Fibroblast of lung (primary cell): ENCODE data around the gene ARHGEF10L. TPM values are rescaled to one million over a fixed set of nuclear protein-coding genes. Genes with fewer than 3 reads are reported as not detected.
"Not testable (repeated sequence)": the region's sequence is repeated elsewhere in the genome, so short reads cannot be mapped to it uniquely, and the experiment has no call there.

Experiments used
- DNase-seq, 2 donors: peaks; one replicate each; pipeline versions ENCODE4 v3.0.0 to v3.0.0-alpha.2; 2010; ENCODE audit warnings: low read depth in 2 of 2
- H2AFZ ChIP-seq: 2 replicates; pipeline ENCODE4 v1.5.1; 2012; ENCODE audit warnings: low read length, control low read depth, inconsistent platforms
- H3K27ac ChIP-seq: 2 replicates; pipeline ENCODE4 v1.5.1; 2011; ENCODE audit warnings: low read length, control low read depth; ENCODE audit not compliant: insufficient read depth
- H3K27me3 ChIP-seq: 2 replicates; pipeline ENCODE4 v1.5.1; 2011; ENCODE audit warnings: mild to moderate bottlenecking, low read length; ENCODE audit not compliant: control insufficient read depth, insufficient read depth
- H3K36me3 ChIP-seq: 2 replicates; pipeline ENCODE4 v1.5.1; 2011; ENCODE audit warnings: low read length; ENCODE audit not compliant: control insufficient read depth, insufficient read depth
- H3K4me1 ChIP-seq: 2 replicates; pipeline ENCODE4 v1.5.1; 2011; ENCODE audit warnings: low read length; ENCODE audit not compliant: control insufficient read depth, insufficient read depth; ENCODE audit errors: extremely low read depth
- H3K4me2 ChIP-seq: 2 replicates; pipeline ENCODE4 v1.5.1; 2011; ENCODE audit warnings: low read length, control low read depth; ENCODE audit not compliant: insufficient read depth; ENCODE audit errors: extremely low read depth
- H3K4me3 ChIP-seq, 4 experiments: fragments of 200-600 bp in 1 of 4; sonication (generic) in 1 of 4; replicated peaks in 1 of 4; 2 replicates each; pipeline ENCODE4 v1.5.1; 2011 to 2016; ENCODE audit warnings: low read length in 4 of 4, low read depth in 3 of 4, mild to moderate bottlenecking in 3 of 4, control low read depth in 2 of 4, inconsistent platforms in 1 of 4, mixed read lengths in 1 of 4; ENCODE audit not compliant: insufficient read depth in 1 of 4; ENCODE audit errors: control extremely low read depth in 1 of 4
- H3K79me2 ChIP-seq: 2 replicates; pipeline ENCODE4 v1.5.1; 2012; ENCODE audit warnings: mild to moderate bottlenecking, low read length, inconsistent platforms; ENCODE audit not compliant: control insufficient read depth, insufficient read depth
- H3K9ac ChIP-seq: 2 replicates; pipeline ENCODE4 v1.5.1; 2011; ENCODE audit warnings: mild to moderate bottlenecking, low read length, control low read depth; ENCODE audit not compliant: insufficient read depth
- H3K9me3 ChIP-seq: 2 replicates; pipeline ENCODE4 v1.5.1; 2012; ENCODE audit warnings: low read depth, low read length; ENCODE audit not compliant: control insufficient read depth, insufficient read depth
- H4K20me1 ChIP-seq: 2 replicates; pipeline ENCODE4 v1.5.1; 2011; ENCODE audit warnings: low read length; ENCODE audit not compliant: control insufficient read depth, insufficient read depth; ENCODE audit errors: extremely low read depth
- CTCF ChIP-seq, 2 donors: IDR thresholded peaks in 1 of 2; conservative IDR thresholded peaks in 1 of 2; 1 replicate in 1 of 2; 2 replicates in 1 of 2; pipeline ENCODE4 v1.5.1; 2011 to 2012; ENCODE audit warnings: low read length in 2 of 2, control low read depth in 1 of 2, inconsistent platforms in 1 of 2, low read depth in 1 of 2, mild to moderate bottlenecking in 1 of 2
- EZH2 ChIP-seq: IDR thresholded peaks from 2 replicates; pipeline ENCODE4 v1.5.1; 2012; ENCODE audit warnings: low read length, control low read depth, mild to moderate bottlenecking; ENCODE audit errors: missing control alignments
- polyA minus RNA-seq: library from RNA; depleted of rRNA, polyadenylated mRNA; stranded (reverse); fragments of >200 nt; gene quantifications from 2 replicates; pipeline ENCODE4 v1.2.3, GENCODE V29; 2011; ENCODE audit warnings: low replicate concordance
- polyA plus RNA-seq, 2 donors: library from polyadenylated mRNA; depleted of rRNA in 1 of 2; stranded (reverse) in 1 of 2; unstranded in 1 of 2; fragments of >200 nt; gene quantifications; 2 replicates each; pipeline ENCODE4 v1.2.1, GENCODE V29; 2011 to 2012; ENCODE audit warnings: missing spikeins in 1 of 2
- total RNA-seq: library from RNA; depleted of rRNA; stranded (reverse); fragments of >200 nt; gene quantifications from 2 replicates; pipeline ENCODE4 v1.2.1, GENCODE V29; 2014

ARHGEF10L gene
- total RNA-seq (13.1 and 24.3 TPM in 2 replicates), polyA plus RNA-seq (7.5 and 11.2 TPM in 2 replicates), polyA minus RNA-seq (24.9 and 51.1 TPM in 2 replicates)
- polyA plus RNA-seq (2012), result 10.9 and 16.2 TPM in 2 replicates

- H3K79me2 ChIP-seq, result peaks cover 19% of the 10 kb centered on the region
- no peaks in the 10 kb centered on the region for H3K9me3 ChIP-seq
- peak within 1 kb of the TSS; percentile 90 for H3K4me2 ChIP-seq
- no peaks in the 10 kb centered on the region for H3K36me3 ChIP-seq
- peaks cover 3% of the 10 kb centered on the region for H3K4me1 ChIP-seq
- H4K20me1 ChIP-seq, result no peaks in the 10 kb centered on the region
- DNase-seq, result no peak
- peak within 1 kb of the TSS; percentile 73 to 86 (median 80) for H3K4me3 ChIP-seq
- peak within 1 kb of the TSS; percentile 70 for H3K27ac ChIP-seq
- no peak for TF ChIP-seq EZH2
- TF ChIP-seq CTCF (conservative IDR thresholded peaks at IDR 0.05 in 1 of 2, IDR thresholded peaks at IDR 0.05 in 1 of 2; ENCODE audit: low read depth in 1 of 2, low read length in 2 of 2), result no peak
- H3K27me3 ChIP-seq, result no peaks in the 10 kb centered on the region
- peak within 1 kb of the TSS; percentile 77 for H3K9ac ChIP-seq
- peak within 1 kb of the TSS; percentile 77 for H2AFZ ChIP-seq
Measured at GRCh38 chr1:17539477-17540254, at the start of gene ARHGEF10L. Gene ARHGEF10L (plus strand): TSS chr1:17539698. CDS start chr1:17580596, 40,898 bp downstream.

GRCh38 chr1:17489768-17490417 is 49.6 kb upstream of the ARHGEF10L start:
- not testable (repeated sequence) for H3K9ac ChIP-seq, H3K4me3 ChIP-seq, H3K79me2 ChIP-seq, H3K36me3 ChIP-seq, H3K9me3 ChIP-seq, DNase-seq, H3K27me3 ChIP-seq, H3K4me1 ChIP-seq, H2AFZ ChIP-seq, H3K4me2 ChIP-seq, H3K27ac ChIP-seq, H4K20me1 ChIP-seq

GRCh38 chr1:17490667-17491066 is 48.8 kb upstream of the ARHGEF10L start:
- not testable (repeated sequence) for H3K79me2 ChIP-seq, H3K36me3 ChIP-seq, H2AFZ ChIP-seq, DNase-seq, H3K27me3 ChIP-seq, H3K9ac ChIP-seq, H3K4me2 ChIP-seq, H3K4me1 ChIP-seq, H3K9me3 ChIP-seq, H3K4me3 ChIP-seq, H3K27ac ChIP-seq, H4K20me1 ChIP-seq
